NCI-H2081 treated with DMSO at 0.1 percent for 48 hours (cell line): ENCODE measurements around the gene NF2.

Experiments used
- DNase-seq: peaks from one replicate; lab custom pipeline; 2025; lab: John Stamatoyannopoulos, UW

NF2 gene

DNA sequence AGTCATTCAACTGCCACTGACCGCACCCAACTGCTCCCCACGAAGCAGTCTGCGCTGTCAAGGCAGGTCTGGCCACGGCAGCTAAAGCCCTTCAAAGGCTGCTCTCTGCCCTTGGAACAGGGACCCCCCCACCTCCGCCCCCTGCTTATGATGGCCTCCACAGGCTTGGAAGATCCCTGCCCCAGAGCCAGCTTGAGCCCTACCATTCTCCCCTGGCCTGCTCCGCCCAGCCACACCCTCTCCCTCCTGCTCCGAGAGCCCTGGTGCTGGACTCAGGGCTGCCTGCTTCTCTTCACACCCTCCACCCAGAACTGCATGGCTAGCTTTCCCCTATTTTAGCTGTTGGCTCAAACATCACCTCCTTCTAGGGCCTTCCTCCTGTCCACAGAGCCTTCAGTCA lies 144.4 kb downstream of the NF2 start:
- no peak for DNase-seq
